ENCODE results near the gene SPIC. TPM values are rescaled to one million over a fixed set of nuclear protein-coding genes. Genes with fewer than 3 reads are reported as not detected.

The SPIC gene
- total RNA-seq, 2 donors from 2014 or later: not detected

- DNase-seq: no peak
- Mint-ChIP-seq H3K4me1 (peaks cover 4% of the 10 kb centered on the region), H3K27ac (no peak overlapping the region), H3K4me3 (no peak overlapping the region), H3K36me3 (ENCODE audit: low read depth) (no peaks in the 10 kb centered on the region), H3K9me3 (no peaks in the 10 kb centered on the region), H3K27me3 (ENCODE audit: insufficient read depth) (no peaks in the 10 kb centered on the region)
- no peak for TF ChIP-seq CTCF (conservative IDR thresholded peaks at IDR 0.05)
- H3K4me1 ChIP-seq (ENCODE audit: control insufficient read depth, insufficient read depth, low read length): no peaks in the 10 kb centered on the region
- WGBS, 2 experiments (ENCODE audit: insufficient coverage in 1 of 2, insufficient read length in 1 of 2): 100% methylated on average over 2 of the region's 2 CpGs; no CpG with 5 or more reads in 1 of the 2 experiments
- peaks cover 4% of the 10 kb centered on the region for H3K9me3 ChIP-seq (ENCODE audit: control insufficient read depth, low read length)
- H3K27me3 ChIP-seq (ENCODE audit: control insufficient read depth, insufficient read depth, low read length, poor library complexity, severe bottlenecking): no peaks in the 10 kb centered on the region
- H3K27ac ChIP-seq (ENCODE audit: low read depth, low read length): no peak overlapping the region
- H3K9ac ChIP-seq (ENCODE audit: extremely low read depth, low read length, poor library complexity, severe bottlenecking): no peak overlapping the region
- H3K36me3 ChIP-seq (ENCODE audit: control insufficient read depth, insufficient read depth, low read length): no peaks in the 10 kb centered on the region
- H3K4me3 ChIP-seq (ENCODE audit: low read length): no peak overlapping the region
These were observed 61.0 kb downstream of the SPIC start for GRCh38 chr12:101536069-101536674.

Other genes starting within 250 kb of the SPIC start
- gene UTP20, start 195.2 kb upstream of the SPIC start, total RNA-seq: 10 to 100 TPM; 22.1 to 29.1 TPM
- 10 to 100 TPM; 80.6 to 86.3 TPM for gene ARL1, start 67.6 kb upstream of the SPIC start, total RNA-seq
- gene MYBPC1, start 119.6 kb downstream of the SPIC start, total RNA-seq: not detected
- 10 to 100 TPM; 17.2 to 22.1 TPM for gene CHPT1, start 222.3 kb downstream of the SPIC start, total RNA-seq

All from endodermal cell (in vitro differentiated cells).